ENCODE results near the gene LDLRAD4. TPM values are rescaled to one million over a fixed set of nuclear protein-coding genes. Genes with fewer than 3 reads are reported as not detected.
"Not testable (repeated sequence)": the region's sequence is repeated elsewhere in the genome, so short reads cannot be mapped to it uniquely, and the experiment has no call there.

LDLRAD4 gene
- polyA plus RNA-seq, 3 donors: 1.7 to 8.5 (median 3.7) TPM

DNA sequence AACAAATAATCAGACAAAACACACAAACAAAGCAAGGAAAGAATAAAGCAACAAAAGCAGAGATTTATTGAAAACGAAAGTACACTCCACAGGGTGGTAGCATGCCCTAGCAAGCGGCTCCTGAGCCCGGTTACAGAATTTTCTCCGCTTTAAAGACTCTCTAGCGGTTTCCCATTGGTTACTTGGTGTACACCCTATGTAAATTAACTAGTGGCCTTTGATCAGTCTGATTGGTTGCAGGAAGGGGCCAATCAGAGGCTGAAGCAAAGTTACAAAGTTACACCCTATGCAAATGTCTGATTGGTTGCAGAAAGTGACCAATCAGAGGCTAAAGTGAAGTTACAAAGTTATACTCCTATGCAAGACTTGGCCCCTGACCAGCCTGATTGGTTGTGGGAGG, 242.9 kb downstream of the LDLRAD4 start:
- 91 to 96% (median 95%) methylated on average over 5 of the region's 5 CpGs for WGBS, 3 donors
- no peak overlapping the region for H3K27ac ChIP-seq (ENCODE audit: low read depth, low read length)

DNA sequence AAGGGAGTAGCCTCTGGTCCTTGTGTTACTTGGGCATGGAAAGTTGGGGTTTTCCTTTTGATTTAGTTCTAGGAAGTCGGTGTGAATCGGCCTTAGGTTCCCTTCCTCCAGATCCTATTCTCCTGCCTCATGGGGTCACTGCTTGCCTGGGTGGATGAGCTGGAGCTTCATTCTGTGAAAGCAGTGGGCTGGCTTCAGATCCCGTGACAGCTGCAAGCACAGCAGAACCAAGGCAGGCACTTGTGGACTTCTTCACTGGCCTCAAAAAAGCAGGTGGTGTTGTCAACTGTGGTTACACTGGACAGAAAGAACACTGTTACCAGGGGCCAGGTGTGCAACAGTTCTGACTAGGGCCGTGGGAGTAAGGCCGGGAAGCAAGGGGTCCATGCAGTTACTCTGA, 243.4 kb downstream of the LDLRAD4 start:
- 86 to 91% (median 90%) methylated on average over 5 of the region's 5 CpGs for WGBS, 3 donors
- no peak overlapping the region for H3K27ac ChIP-seq (ENCODE audit: low read depth, low read length)

DNA sequence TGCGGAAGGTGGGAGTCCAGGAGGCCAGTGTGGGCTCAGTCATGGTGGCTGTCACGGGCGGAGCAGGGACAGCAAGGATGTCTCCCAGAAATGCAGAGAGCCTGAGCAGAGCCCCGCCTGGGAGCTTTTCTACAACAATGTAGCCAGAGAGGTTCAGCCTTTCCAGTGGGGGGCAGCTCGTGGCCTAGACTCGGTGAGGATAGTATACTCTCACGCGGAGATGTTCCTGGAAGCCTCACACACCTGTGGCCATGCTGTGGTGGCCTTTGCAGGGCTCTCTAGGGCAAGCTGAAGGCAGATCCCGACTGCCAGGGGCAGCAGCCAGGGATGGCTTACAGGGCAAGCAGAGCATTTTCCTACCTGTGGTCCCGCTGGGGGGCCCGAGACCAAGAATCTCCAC, 244.1 kb downstream of the LDLRAD4 start:
- 90 to 91% (median 90%) methylated on average over 11 of the region's 11 CpGs for WGBS, 3 donors
- no peak overlapping the region for H3K27ac ChIP-seq (ENCODE audit: low read depth, low read length)

DNA sequence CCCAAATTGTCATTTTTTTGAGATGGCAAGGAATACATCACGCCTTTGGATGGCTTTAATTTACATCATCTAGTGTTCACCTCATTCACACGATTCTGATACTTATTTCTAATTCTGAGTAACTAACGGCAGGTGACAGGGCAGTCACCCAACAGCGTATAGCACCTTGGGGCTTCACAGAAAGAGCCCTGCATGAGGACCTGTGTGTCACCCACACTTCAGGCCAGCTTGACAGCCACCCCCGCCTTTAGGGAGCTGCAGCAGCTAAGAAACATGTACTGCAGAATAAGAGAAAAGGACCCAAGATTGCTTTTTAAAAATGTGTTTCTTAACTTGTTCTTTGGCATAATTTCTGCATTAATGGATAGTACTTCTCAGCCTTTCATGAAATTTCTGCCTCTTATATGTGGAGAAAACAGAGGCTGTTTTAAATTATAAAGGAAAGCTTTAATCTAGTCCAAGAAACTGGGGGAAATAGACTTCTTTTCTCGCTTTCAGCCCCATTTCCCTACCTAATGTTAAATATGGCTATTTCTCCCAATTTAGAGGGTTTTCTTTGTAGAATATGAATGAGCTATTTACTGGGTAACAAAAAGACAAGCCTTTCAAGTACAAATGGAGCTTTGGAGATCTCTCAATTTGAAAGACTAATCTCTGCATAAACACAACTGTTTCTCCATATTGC, 245.1 kb downstream of the LDLRAD4 start:
- WGBS, 3 donors: 77 to 90% (median 89%) methylated on average over 6 of the region's 6 CpGs
- H3K27ac ChIP-seq (ENCODE audit: low read depth, low read length): no peak overlapping the region

DNA sequence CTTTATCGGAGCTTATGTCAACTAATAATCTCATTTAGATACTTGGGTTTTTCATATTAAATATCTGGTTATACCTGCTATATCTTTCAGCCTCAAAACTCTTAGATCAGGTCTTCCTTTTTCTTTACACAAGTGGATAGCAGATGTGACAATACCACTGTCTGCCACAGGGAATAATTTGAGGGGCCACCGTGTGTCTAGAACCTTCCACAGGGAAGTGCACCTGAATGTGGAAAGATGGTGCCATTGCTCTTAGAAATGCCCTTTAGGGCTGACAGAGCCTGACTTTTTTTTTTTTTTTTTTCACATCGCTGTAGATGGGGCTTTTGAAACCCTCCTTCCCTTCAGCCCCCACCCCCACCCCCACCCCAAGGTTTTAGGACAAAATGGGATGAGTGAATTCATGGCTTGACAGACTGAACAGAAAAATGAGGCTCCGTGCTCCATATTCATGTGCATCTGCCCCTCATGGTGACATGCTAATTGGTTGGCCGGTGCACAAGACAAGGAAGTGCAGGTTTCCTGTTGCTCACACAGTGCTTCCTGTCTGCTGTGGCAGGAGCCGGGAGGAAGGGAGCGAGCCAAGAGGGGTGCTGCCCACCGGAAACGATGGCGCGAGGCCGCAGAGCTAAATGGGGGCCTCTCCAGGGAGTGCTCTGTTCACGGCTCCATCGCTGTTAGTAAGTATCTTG, 246.0 kb downstream of the LDLRAD4 start:
- H3K27ac ChIP-seq (ENCODE audit: low read depth, low read length): no peak overlapping the region
- WGBS, 3 donors: 33 to 66% (median 35%) methylated on average over 14 of the region's 14 CpGs

DNA sequence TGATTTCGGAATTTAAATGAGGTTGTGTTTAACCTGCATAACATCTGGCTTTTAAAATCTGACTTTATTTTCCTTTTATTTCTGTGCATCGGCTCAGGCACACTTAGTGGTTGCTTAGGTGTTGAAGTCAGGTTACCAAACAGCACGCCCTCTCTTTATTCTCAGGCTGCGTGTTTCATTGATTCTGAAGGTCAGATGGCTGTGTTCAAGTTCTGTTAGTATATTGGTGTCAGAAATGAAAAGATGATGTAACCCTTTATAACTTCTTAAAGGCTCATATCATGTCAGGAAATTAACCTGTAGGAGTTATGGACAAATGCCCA, 246.5 kb downstream of the LDLRAD4 start:
- 34 to 67% (median 43%) methylated on average over 4 of the region's 4 CpGs for WGBS, 3 donors
- no peak overlapping the region for H3K27ac ChIP-seq (ENCODE audit: low read depth, low read length)

DNA sequence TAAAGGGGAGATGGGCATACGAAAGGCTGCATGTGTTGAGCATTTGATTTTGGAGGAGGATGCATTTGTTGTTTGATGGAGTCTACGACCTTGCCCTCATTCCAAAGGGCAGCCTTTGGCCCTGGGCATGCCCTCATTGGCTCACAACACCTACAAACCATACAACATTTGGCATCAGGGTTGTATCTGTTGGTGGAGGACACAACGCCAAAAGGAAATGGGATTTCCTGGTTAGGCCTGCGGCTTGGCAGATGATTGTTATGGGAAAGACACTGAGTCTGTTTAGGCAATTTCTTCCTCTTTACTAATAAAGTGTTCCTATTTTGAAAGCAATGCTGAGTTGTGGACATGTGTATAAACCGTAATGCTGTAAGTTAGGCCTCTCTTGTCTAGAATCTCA, 246.9 kb downstream of the LDLRAD4 start:
- no peak overlapping the region for H3K27ac ChIP-seq (ENCODE audit: low read depth, low read length)
- WGBS, 3 donors: 37 to 70% (median 41%) methylated on average over 5 of the region's 5 CpGs

DNA sequence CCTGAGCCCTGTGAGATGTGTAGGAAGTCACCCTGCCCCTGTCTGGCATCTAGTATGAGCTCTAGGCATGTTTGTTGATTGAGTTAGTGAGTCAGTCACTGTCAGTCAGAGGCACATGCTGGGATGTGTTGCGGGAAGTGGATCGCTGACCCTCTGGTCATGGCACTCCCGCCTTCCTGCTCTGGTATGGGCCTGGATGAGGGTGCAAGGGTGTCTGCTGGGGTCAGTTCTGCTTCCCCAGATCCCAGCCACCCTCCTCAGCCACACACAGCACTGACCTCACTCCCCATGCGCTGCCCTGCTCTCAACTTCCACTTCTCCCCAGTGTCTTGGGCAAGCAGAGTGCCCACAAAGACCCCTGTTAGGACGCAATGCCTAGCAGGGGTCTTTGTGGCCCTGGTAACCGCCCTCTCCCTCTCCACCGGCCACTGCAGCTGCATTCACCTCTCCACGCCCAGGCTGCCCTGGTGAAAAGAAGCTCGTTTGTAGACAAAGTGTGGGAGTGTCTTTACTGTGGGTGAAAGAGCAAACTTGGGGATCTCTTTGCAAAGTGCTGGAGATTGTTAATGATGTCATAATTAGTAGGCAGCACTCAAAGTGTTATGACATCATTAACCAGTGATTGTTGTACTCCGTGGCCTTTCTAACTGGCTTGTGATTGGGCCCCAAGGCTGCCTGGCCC, 252.1 kb downstream of the LDLRAD4 start:
- WGBS, 3 donors: 79 to 85% (median 81%) methylated on average over 10 of the region's 10 CpGs
- no peak overlapping the region for H3K27ac ChIP-seq (ENCODE audit: low read depth, low read length)

DNA sequence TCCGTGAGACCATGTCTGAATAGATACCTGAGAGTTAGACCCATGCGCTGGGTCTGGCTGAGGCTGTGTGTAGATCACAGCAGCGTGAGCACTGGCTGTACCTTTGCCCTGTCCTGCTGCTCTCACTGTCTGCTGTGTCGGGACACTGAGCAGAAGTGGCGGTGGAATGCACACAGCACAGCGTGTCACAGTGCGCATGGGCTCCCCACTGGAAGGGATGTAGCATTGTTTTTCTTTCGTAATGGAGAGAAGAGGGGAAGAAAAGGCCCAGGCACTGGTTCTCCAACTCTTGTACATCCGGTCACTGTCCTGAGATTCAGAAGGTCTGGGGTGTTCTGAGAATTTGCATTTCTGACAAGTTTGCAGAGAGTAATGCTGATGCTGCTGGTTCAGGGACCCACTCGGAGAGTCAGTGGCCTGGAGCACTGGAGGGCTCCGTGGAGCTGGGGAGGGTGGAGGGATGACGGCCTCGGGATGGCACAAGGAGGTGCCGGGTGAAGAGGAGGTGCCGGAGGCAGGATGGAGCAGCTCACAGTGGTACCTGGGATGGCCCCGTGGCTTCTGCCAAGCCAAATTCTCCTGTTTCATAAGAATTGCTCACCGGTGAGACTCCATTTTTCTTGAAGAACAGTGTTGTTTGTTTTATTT, 252.8 kb downstream of the LDLRAD4 start:
- WGBS, 3 donors: 79 to 84% (median 84%) methylated on average over 17 of the region's 17 CpGs
- no peak overlapping the region for H3K27ac ChIP-seq (ENCODE audit: low read depth, low read length)

DNA sequence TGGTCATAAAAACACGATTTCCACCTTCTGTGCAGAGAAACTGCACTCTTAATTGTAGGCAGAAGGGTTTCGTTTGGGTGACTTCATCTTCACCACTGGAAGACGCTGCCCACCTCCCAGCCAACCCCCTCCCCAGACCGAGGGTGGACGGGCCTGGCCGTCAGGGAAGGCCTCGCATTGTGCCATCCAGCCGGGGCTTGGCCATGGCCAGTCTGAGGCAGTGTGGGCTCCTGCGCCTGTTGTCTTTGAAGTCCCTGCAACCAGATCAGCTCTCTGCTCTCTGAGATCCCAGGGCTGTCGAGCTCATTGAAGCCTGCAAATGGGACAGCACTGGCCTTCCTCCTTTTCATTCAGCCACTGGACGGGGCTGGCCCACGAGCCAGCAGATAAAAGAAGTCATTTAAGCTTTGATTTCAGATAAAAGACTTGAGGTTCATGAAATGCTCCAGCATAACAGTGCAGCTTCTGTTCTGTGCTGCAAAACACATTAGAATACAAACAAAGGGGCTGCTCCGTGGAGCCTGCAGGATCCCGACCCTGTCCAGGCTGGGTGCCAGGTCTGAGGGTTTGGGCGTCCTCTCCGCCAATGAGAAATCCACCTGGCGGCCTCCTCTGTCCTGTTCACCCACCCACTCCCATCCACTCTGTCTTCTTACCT, 253.5 kb downstream of the LDLRAD4 start:
- no peak overlapping the region for H3K27ac ChIP-seq (ENCODE audit: low read depth, low read length)
- 55 to 61% (median 56%) methylated on average over 17 of the region's 17 CpGs for WGBS, 3 donors

DNA sequence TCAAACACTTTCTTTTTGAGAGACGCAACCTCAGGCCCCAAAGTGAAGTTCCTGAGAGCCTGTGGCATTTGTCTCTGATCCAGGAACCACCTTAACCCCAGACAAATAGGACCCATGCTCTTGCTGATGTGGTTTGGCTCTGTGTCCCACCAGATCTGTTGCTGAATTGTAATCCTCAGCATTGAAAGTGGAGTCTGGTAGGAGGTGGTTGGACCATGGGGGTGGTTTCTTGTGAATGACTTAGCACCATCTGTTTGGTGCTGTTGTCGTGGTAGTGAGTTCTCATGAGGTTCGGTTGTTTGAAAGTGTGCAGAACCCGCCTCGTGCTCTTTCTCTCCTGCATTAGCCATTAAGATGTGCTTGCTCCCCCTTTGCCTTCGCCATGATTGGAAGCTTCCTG, 255.2 kb downstream of the LDLRAD4 start:
- no peak overlapping the region for H3K27ac ChIP-seq (ENCODE audit: low read depth, low read length)
- WGBS, 3 donors: 95 to 96% (median 95%) methylated on average over 6 of the region's 6 CpGs

DNA sequence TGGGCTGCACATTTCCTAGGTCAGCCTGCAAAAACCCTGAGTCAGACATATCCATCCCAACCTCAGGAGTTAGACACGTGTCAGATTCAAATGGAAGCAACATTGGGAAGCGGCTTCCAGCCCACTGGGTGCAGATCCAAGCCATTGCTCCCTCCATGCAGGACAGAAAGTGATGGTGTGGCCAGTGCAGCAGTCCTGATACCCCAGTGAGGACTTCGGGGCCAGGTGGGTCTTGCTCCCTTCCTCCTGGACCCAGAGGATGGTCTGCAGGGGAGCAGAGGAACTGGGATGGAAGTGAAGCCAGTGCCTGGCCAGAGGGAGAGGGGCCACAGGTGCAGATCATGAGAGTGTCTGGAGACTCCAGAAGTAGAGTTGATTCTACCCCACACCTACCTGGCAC, 255.8 kb downstream of the LDLRAD4 start:
- 90 to 94% (median 93%) methylated on average over 3 of the region's 3 CpGs for WGBS, 3 donors
- no peak overlapping the region for H3K27ac ChIP-seq (ENCODE audit: low read depth, low read length)

DNA sequence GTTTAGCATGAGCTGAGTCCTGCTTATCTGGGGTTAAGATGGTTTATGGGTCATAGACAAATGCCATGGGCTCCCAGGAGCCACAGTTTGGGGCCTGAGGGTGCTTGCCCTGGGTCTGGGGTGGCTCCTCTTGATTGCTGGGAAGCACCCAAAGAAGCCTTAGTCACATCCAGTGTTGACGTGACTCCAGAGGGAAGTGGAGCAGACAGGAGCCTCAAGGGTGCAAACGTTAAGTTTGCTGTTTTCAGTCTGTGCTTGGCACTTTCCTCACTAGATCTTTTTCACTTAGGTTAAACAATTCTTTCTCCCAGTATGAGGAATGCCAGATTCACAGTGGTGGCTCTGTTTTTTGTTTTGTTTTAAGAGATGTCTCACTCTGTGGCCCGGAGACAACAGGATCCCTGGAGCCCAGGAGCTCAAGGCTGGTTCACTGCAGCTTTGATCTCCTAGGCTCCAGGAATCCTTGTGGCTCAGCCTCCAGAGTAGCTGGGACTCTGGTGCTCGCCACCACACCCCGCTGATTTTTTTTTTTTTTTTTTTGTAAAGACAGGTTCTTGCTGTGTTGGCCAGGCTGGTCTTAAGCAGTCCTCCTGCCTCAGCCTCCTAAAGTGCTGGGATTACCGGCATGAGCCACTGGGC, 256.5 kb downstream of the LDLRAD4 start:
- WGBS, 3 donors: 71 to 89% (median 81%) methylated on average over 6 of the region's 6 CpGs
- no peak overlapping the region for H3K27ac ChIP-seq (ENCODE audit: low read depth, low read length)

DNA sequence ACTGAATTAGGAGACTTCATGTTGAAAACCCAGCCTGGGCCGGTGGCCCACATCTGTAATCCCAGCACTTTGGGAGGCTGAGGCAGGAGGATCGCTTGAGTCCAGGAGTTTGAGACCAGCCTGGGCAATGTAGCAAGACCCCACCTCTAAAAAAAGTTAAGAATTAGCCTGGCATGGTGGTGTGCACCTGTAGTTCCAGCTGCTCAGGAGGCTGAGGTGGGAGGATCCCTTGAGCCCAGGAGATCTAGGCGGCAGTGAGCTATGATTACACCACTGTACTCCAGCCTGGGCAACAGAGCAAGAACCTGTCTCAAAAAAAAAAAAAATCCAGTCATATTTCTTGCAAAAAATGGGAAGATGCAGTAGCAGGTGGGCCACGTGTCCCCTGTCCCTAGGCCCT, 257.8 kb downstream of the LDLRAD4 start:
- H3K27ac ChIP-seq (ENCODE audit: low read depth, low read length): not testable (repeated sequence)
- WGBS, 3 donors: 94 to 99% (median 98%) methylated on average over 4 of the region's 4 CpGs

DNA sequence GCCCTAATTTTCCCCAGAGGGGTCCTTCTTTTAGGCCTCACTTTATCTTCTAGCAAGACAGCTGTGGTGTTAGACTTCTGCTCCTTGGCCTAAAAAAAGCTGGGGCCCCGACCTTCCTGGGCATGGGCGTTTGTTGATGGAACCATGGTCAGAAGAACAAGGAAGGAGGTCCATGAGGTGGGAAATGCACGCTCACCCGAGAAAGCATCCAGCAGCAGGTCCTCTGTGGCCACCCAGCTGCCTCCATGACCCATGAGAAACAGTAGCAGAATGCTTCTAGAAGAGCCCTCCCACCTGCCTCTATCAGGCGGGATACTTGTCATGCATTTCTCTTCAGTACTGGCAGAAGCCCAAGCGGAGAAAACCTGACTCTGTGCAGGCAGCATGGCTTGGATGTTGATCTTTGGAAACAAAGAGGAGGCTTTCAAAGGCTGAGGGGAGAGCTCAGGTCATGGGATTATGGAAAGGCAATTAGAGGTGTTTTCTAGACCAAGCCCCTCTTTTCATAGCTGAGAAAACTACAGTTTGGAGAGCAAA, 258.7 kb downstream of the LDLRAD4 start:
- no peak overlapping the region for H3K27ac ChIP-seq (ENCODE audit: low read depth, low read length)

DNA sequence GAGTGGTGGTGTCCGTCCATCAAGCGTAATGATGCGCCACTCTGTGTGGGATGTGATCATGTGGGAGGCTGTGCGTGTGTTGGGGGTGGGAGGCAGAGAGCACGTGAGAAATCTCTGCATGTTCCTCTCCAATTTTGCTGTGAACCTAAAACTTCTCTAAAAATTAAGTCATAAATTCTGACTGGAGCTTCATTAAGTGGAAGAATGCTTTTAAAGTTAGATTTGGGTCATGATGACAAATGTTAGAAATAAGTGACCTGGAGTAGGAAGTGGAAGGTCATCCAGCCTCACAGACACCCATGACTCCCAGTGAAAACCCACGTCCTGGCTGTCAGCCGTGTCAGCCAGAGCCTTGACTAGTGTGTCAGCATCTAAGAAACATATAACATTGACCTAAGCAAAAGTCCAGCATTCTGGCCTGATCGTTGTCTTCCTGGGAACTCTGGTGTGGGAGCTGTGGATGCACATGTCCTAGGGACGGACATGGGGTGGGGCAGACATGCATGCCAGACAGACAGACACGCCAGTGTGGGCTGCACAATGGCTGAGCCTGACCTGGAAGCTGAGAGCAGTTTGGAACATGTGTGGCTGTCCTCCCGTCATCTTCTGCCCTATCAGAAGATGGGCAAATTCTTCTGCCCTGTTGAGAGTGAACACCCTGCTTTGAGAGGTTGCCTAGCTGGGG, 262.2 kb downstream of the LDLRAD4 start:
- 71 to 76% (median 72%) methylated on average over 11 of the region's 11 CpGs for WGBS, 3 donors
- H3K27ac ChIP-seq (ENCODE audit: low read depth, low read length): no peak overlapping the region

More for the DNA sequence above, 258.7 kb downstream of the LDLRAD4 start:
- WGBS, 3 donors: 88 to 94% (median 88%) methylated on average over 6 of the region's 6 CpGs

DNA sequence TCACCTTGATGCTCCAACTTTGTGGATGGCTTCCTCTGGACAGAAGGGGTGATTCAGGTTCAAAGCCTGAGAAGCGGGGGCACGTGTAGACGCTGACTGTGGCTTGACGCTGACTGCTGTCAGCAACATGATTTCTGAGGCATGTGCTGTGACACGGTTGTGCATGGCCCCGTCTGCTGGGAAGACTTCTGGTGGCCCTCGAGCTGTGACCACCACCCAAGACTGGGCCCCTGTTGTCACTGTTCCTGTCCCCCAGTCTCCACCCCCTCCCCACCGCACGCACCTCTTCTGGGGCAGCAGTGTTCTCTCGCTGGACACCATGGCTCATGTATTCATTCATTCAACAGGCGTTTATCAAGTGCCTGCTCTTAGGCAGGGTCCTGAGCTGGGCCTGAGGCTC, 262.8 kb downstream of the LDLRAD4 start:
- 84 to 87% (median 87%) methylated on average over 11 of the region's 11 CpGs for WGBS, 3 donors
- H3K27ac ChIP-seq (ENCODE audit: low read depth, low read length): no peak overlapping the region
